ENCODE results near the gene SCARB1. TPM values are rescaled to one million over a fixed set of nuclear protein-coding genes. Genes with fewer than 3 reads are reported as not detected.
A peak's percentile ranks its signal among the peaks of the same experiment; 100 is the strongest.

Gene SCARB1
- total and polyA plus RNA-seq, 8 donors, result 23.5 to 36.5 (median 30.4) TPM

GRCh38 chr12:124847113-124848074 lies 16.3 kb downstream of the SCARB1 start:
- DNase-seq (no peak), ATAC-seq (no peak)
- no peaks in the 10 kb centered on the region for H3K27me3 ChIP-seq
- no peaks in the 10 kb centered on the region for H3K9me3 ChIP-seq
- H3K4me1 ChIP-seq, result peaks cover 0 to 30% of the 10 kb centered on the region in 2 donors
- H3K36me3 ChIP-seq, result no peaks in the 10 kb centered on the region
- H3K4me3 ChIP-seq, result no peak overlapping the region
- TF ChIP-seq CTCF (IDR thresholded peaks at IDR 0.05), result no peak
- intact Hi-C loops (cut with DNase I), result no loop called here
- H3K27ac ChIP-seq, result peak overlapping the region in 1 of 2 donors; percentile 5

- no peaks in the 10 kb centered on the region for H3K36me3 ChIP-seq
- DNase-seq (no peak), ATAC-seq (no peak)
- TF ChIP-seq CTCF (IDR thresholded peaks at IDR 0.05), result no peak
- H3K4me1 ChIP-seq, result peaks cover 0 to 21% of the 10 kb centered on the region in 2 donors
- no peaks in the 10 kb centered on the region for H3K27me3 ChIP-seq
- intact Hi-C loops (cut with DNase I), result no loop called here
- H3K27ac ChIP-seq, result no peak overlapping the region
- no peaks in the 10 kb centered on the region for H3K9me3 ChIP-seq
- H3K4me3 ChIP-seq, result no peak overlapping the region
Observed at GRCh38 chr12:124844411-124845397, 19.0 kb downstream of the SCARB1 start.

GRCh38 chr12:124842800-124843510 lies 20.7 kb downstream of the SCARB1 start:
- Histone ChIP-seq H3K4me3 (no peak overlapping the region), H3K27ac (peak overlapping the region; percentile 51 to 53), H3K27me3 (no peaks in the 10 kb centered on the region), H3K9me3 (no peaks in the 10 kb centered on the region), H3K36me3 (no peaks in the 10 kb centered on the region), H3K4me1 (peaks cover 1 to 24% of the 10 kb centered on the region in 2 donors)
- DNase-seq (no peak), ATAC-seq (no peak)
- no peak for TF ChIP-seq CTCF (IDR thresholded peaks at IDR 0.05)
- intact Hi-C loops (cut with DNase I), result no loop called here

GRCh38 chr12:124842073-124842749 lies 21.5 kb downstream of the SCARB1 start:
- H3K9me3 ChIP-seq, result no peaks in the 10 kb centered on the region
- H3K27me3 ChIP-seq, result no peaks in the 10 kb centered on the region
- ATAC-seq (no peak), DNase-seq (peak in 1 of 4 donors; percentile 26)
- peaks cover 3 to 26% of the 10 kb centered on the region in 2 donors for H3K4me1 ChIP-seq
- TF ChIP-seq CTCF (IDR thresholded peaks at IDR 0.05), result no peak
- intact Hi-C loops (cut with DNase I), result no loop called here
- peak overlapping the region in 1 of 2 donors; percentile 51 for H3K27ac ChIP-seq
- no peak overlapping the region for H3K4me3 ChIP-seq
- no peaks in the 10 kb centered on the region for H3K36me3 ChIP-seq

Data from left lung (tissue), 10 donors.